Caco-2 (cell line): ENCODE data around the gene MYO7B. TPM values are rescaled to one million over a fixed set of nuclear protein-coding genes. Genes with fewer than 3 reads are reported as not detected.

Experiments
- BruUV-seq: library from RNA; stranded (reverse); fragments of 400-500 nt; replicated peaks from 2 replicates; lab custom pipeline; 2021; lab: Mats Ljungman, UMichigan
- CTCF ChIA-PET: fragments of 300-600 bp; sonication (Branson Sonifier 250); formaldehyde crosslinking; loops from one replicate; lab custom pipeline; 2022; ENCODE audit warnings: antibody characterized with exemption; lab: Charles Lee
- POLR2A ChIA-PET: fragments of 300-600 bp; sonication (Branson Sonifier 250); formaldehyde crosslinking; loops from one replicate; lab custom pipeline; 2022; ENCODE audit warnings: antibody characterized with exemption; lab: Charles Lee
- DNase-seq, 2 experiments: peaks; one replicate each; pipeline versions ENCODE4 v3.0.0 to v3.0.0-alpha.2; 2020 to 2022
- H3K27me3 ChIP-seq: replicated peaks from 2 replicates; pipeline ENCODE4 v1.6.0; 2011; ENCODE audit warnings: low read length; ENCODE audit not compliant: control insufficient read depth, insufficient read depth
- H3K36me3 ChIP-seq: 2 replicates; pipeline ENCODE4 v1.5.1; 2011; ENCODE audit warnings: low read length; ENCODE audit not compliant: control insufficient read depth, insufficient read depth
- H3K4me1 ChIP-seq: fragments of 250-450 bp; sonication (Bioruptor Pico); 2 replicates; pipeline ENCODE4 v1.5.1; 2020; ENCODE audit warnings: mild to moderate bottlenecking
- H3K4me3 ChIP-seq: 2 replicates; pipeline ENCODE4 v1.5.1; 2011; ENCODE audit warnings: low read depth, mild to moderate bottlenecking, control low read depth, low read length
- H3K9me3 ChIP-seq: fragments of 250-450 bp; sonication (Bioruptor Pico); 2 replicates; pipeline ENCODE4 v1.5.1; 2020; ENCODE audit warnings: mild to moderate bottlenecking, moderate library complexity
- H3K27ac Mint-ChIP-seq: one replicate; pipeline ENCODE4 v1.8.0; 2022; ENCODE audit warnings: mixed read lengths; ENCODE audit not compliant: unreplicated experiment
- H3K27me3 Mint-ChIP-seq: one replicate; pipeline ENCODE4 v1.8.0; 2022; ENCODE audit warnings: mixed read lengths; ENCODE audit not compliant: insufficient read depth, unreplicated experiment
- H3K36me3 Mint-ChIP-seq: one replicate; pipeline ENCODE4 v1.8.0; 2022; ENCODE audit warnings: mild to moderate bottlenecking, mixed read lengths; ENCODE audit not compliant: insufficient read depth, unreplicated experiment
- H3K4me1 Mint-ChIP-seq: one replicate; pipeline ENCODE4 v1.8.0; 2022; ENCODE audit warnings: low read depth, mixed read lengths; ENCODE audit not compliant: unreplicated experiment
- H3K4me3 Mint-ChIP-seq: one replicate; pipeline ENCODE4 v1.8.0; 2022; ENCODE audit warnings: mild to moderate bottlenecking, moderate library complexity, mixed read lengths; ENCODE audit not compliant: unreplicated experiment
- H3K9me3 Mint-ChIP-seq: one replicate; pipeline ENCODE4 v1.8.0; 2022; ENCODE audit warnings: mixed read lengths; ENCODE audit not compliant: unreplicated experiment
- intact Hi-C: fragments of 100-400 bp; cut with micrococcal nuclease; formaldehyde crosslinking; loops from one replicate; pipeline ENCODE4 v1.10.0; 2022; ENCODE audit not compliant: unreplicated experiment
- total RNA-seq: library from RNA; stranded (reverse); gene quantifications from 2 replicates; pipeline ENCODE4 v1.2.3, GENCODE V29; 2022
- TF ChIP-seq, protein P1 (sequence below), 2 experiments: fragments of 200-600 bp in 1 of 2; IDR thresholded peaks; 1 replicate in 1 of 2; 2 replicates in 1 of 2; pipeline versions ENCODE4 v1.5.1 to v1.8.0; 2011 to 2022; ENCODE audit warnings: antibody characterized with exemption in 1 of 2, control low read depth in 1 of 2, inconsistent platforms in 1 of 2, low read depth in 1 of 2, low read length in 1 of 2, mild to moderate bottlenecking in 1 of 2, moderate library complexity in 1 of 2; ENCODE audit not compliant: insufficient read depth in 1 of 2, severe bottlenecking in 1 of 2, unreplicated experiment in 1 of 2

Gene MYO7B
- total RNA-seq, 1 experiment from 2014 or later: 0.27 TPM

DNA sequence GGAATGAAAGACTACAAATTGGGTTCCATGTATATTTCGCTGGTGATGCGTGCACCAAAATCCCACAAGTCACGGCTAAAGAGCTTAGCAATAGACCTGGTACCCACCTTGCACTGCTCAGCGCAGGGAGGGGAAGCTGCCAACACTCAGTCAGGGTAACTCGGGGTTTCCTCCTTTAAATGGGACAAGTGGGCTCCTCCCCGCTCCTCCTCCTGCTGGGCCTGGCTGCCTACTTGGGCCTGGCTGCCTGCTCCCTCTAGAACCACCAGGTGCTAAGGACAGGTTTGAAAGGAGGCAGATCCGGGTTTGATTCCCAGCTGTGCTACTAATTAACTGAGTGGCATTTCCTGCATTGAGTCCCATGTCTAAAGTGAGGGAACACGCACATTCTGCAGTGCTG, 23.4 kb downstream of the MYO7B start:
- Mint-ChIP-seq H3K9me3 (peaks cover 31% of the 10 kb centered on the region), H3K4me1 (no peaks in the 10 kb centered on the region), H3K27ac (no peak overlapping the region), H3K27me3 (peaks cover 3% of the 10 kb centered on the region), H3K4me3 (no peak overlapping the region), H3K36me3 (no peaks in the 10 kb centered on the region)
- no peaks in the 10 kb centered on the region for H3K9me3 ChIP-seq
- intact Hi-C loops: no loop called here
- no TSS peak for BruUV-seq
- ChIA-PET CTCF (no interaction called here), POLR2A (no interaction called here)
- no peaks in the 10 kb centered on the region for H3K27me3 ChIP-seq
- no peak for DNase-seq
- TF ChIP-seq, protein P1, sequence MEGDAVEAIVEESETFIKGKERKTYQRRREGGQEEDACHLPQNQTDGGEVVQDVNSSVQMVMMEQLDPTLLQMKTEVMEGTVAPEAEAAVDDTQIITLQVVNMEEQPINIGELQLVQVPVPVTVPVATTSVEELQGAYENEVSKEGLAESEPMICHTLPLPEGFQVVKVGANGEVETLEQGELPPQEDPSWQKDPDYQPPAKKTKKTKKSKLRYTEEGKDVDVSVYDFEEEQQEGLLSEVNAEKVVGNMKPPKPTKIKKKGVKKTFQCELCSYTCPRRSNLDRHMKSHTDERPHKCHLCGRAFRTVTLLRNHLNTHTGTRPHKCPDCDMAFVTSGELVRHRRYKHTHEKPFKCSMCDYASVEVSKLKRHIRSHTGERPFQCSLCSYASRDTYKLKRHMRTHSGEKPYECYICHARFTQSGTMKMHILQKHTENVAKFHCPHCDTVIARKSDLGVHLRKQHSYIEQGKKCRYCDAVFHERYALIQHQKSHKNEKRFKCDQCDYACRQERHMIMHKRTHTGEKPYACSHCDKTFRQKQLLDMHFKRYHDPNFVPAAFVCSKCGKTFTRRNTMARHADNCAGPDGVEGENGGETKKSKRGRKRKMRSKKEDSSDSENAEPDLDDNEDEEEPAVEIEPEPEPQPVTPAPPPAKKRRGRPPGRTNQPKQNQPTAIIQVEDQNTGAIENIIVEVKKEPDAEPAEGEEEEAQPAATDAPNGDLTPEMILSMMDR (IDR thresholded peaks at IDR 0.05; ENCODE audit: insufficient read depth in 1 of 2, low read depth in 1 of 2, low read length in 1 of 2, severe bottlenecking in 1 of 2, unreplicated experiment in 1 of 2): no peak
- H3K4me3 ChIP-seq: no peak overlapping the region
- H3K4me1 ChIP-seq: no peaks in the 10 kb centered on the region
- no peaks in the 10 kb centered on the region for H3K36me3 ChIP-seq

DNA sequence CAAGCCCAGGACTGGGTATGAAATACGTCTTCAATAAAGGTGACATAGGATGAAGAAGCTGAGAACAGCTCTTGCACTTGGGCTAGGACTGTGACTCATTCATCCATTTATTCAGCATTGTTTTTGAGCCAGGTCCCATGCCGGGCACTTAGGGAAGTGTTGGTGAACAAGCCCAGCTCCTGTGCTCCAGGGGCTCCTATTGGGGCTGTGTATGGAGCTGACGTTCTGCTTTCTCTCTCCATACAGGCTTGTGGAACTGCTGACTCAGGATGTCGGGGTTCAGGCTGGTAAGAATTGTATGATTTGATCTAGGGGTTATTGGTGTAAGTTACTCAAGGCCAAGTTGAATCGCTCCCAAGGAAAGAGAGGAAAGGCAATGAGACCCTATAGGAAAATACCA, 24.0 kb downstream of the MYO7B start:
- no peak for DNase-seq
- Mint-ChIP-seq H3K4me1 (no peaks in the 10 kb centered on the region), H3K9me3 (peaks cover 31% of the 10 kb centered on the region), H3K27ac (no peak overlapping the region), H3K36me3 (no peaks in the 10 kb centered on the region), H3K4me3 (no peak overlapping the region), H3K27me3 (peaks cover 3% of the 10 kb centered on the region)
- intact Hi-C loops: no loop called here
- Histone ChIP-seq H3K36me3 (no peaks in the 10 kb centered on the region), H3K4me1 (no peaks in the 10 kb centered on the region), H3K9me3 (no peaks in the 10 kb centered on the region), H3K27me3 (no peaks in the 10 kb centered on the region), H3K4me3 (no peak overlapping the region)
- POLR2A ChIA-PET: no interaction called here
- TF ChIP-seq, protein P1 (IDR thresholded peaks at IDR 0.05; ENCODE audit: insufficient read depth in 1 of 2, low read depth in 1 of 2, low read length in 1 of 2, severe bottlenecking in 1 of 2, unreplicated experiment in 1 of 2): no peak
- no TSS peak for BruUV-seq
- CTCF ChIA-PET: no interaction called here

DNA sequence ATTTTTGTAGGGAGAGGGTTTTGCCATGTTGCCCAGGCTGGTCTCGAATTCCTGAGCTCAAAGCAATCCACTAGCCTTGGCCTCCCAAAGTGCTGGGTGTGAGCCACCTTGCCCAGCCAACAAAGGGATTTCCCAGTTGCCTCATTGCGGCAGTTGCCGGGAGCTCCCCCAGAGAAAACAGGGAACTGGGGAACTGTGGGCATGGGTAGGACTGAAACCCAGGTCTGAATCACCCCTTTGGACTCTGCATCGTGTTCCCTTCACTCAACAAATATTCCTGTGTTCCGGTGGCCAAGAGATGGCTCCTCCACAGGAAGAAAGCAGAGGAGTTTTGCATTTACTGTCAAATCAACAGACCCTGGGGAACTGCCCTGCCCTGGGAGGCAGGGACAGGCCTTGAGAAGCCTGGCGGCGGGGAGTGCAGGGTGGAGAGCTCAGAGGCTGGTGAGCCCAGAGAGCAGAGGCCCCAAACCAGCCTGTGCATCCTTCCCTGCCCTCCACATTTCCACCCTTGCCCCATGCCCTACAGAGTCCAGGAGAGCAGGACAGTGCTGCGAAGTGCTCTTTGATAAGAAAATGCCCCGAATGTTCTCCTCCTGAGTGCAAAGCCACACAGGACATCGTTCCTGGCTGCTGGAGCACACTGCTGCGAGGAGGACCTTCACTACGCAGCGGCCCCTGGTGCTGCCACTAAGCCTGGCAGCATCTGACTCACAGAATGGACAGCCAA, 24.9 kb downstream of the MYO7B start:
- Mint-ChIP-seq H3K36me3 (no peaks in the 10 kb centered on the region), H3K27me3 (peaks cover under 1% of the 10 kb centered on the region), H3K9me3 (peaks cover 25% of the 10 kb centered on the region), H3K27ac (no peak overlapping the region), H3K4me1 (no peaks in the 10 kb centered on the region), H3K4me3 (no peak overlapping the region)
- no peaks in the 10 kb centered on the region for H3K4me1 ChIP-seq
- H3K4me3 ChIP-seq: no peak overlapping the region
- TF ChIP-seq, protein P1 (IDR thresholded peaks at IDR 0.05; ENCODE audit: insufficient read depth in 1 of 2, low read depth in 1 of 2, low read length in 1 of 2, severe bottlenecking in 1 of 2, unreplicated experiment in 1 of 2): no peak
- ChIA-PET CTCF (no interaction called here), POLR2A (no interaction called here)
- no peaks in the 10 kb centered on the region for H3K27me3 ChIP-seq
- H3K36me3 ChIP-seq: no peaks in the 10 kb centered on the region
- no peak for DNase-seq
- intact Hi-C loops: no loop called here
- H3K9me3 ChIP-seq: no peaks in the 10 kb centered on the region
- no TSS peak for BruUV-seq
